Panc1 (cell line): ENCODE data around the gene OLIG2. TPM values are rescaled to one million over a fixed set of nuclear protein-coding genes. Genes with fewer than 3 reads are reported as not detected.

Experiments
- ATAC-seq: fragments of 200-7000 bp; cut with Tn5 transposase; 2 replicates; pipeline ENCODE4 v1.9.1; 2020; ENCODE audit warnings: mild to moderate bottlenecking, moderate library complexity
- BruUV-seq: library from RNA; stranded (reverse); fragments of 400-500 nt; replicated peaks from 2 replicates; lab custom pipeline; 2021; lab: Mats Ljungman, UMichigan
- CTCF ChIA-PET: fragments of 300-600 bp; sonication (Branson Sonifier 250); formaldehyde crosslinking; loops from one replicate; lab custom pipeline; 2022; ENCODE audit warnings: antibody characterized with exemption; lab: Charles Lee
- POLR2A ChIA-PET: fragments of 300-600 bp; sonication (Branson Sonifier 250); formaldehyde crosslinking; loops from one replicate; lab custom pipeline; 2022; ENCODE audit warnings: antibody characterized with exemption; lab: Charles Lee
- DNase-seq: peaks from one replicate; pipeline ENCODE4 v3.0.0-alpha.2; 2010; ENCODE audit warnings: low read depth, low spot score
- H3K27ac ChIP-seq: 2 replicates; pipeline ENCODE4 v1.5.1; 2011; ENCODE audit warnings: mild to moderate bottlenecking, low read length, inconsistent platforms
- H3K27me3 ChIP-seq: fragments of 200-500 bp; sonication (Bioruptor generic); 2 replicates; pipeline ENCODE4 v1.6.0; 2014; ENCODE audit warnings: low read length, inconsistent platforms; ENCODE audit not compliant: control insufficient read depth, insufficient read depth
- H3K36me3 ChIP-seq: fragments of 200-500 bp; sonication (Bioruptor generic); 2 replicates; pipeline ENCODE4 v1.5.1; 2014; ENCODE audit warnings: inconsistent platforms, mild to moderate bottlenecking, low read length, moderate library complexity; ENCODE audit not compliant: control insufficient read depth, insufficient read depth
- H3K4me1 ChIP-seq: 2 replicates; pipeline ENCODE4 v1.5.1; 2011; ENCODE audit warnings: inconsistent platforms, mild to moderate bottlenecking, low read length, moderate library complexity; ENCODE audit not compliant: control insufficient read depth, insufficient read depth
- H3K4me3 ChIP-seq, 2 experiments: 2 replicates each; pipeline ENCODE4 v1.5.1; 2011 to 2012; ENCODE audit warnings: low read depth in 2 of 2, low read length in 2 of 2, mild to moderate bottlenecking in 2 of 2, inconsistent platforms in 1 of 2, moderate library complexity in 1 of 2
- H3K9me3 ChIP-seq: fragments of 200-500 bp; sonication (Bioruptor generic); 2 replicates; pipeline ENCODE4 v1.5.1; 2014; ENCODE audit warnings: low read depth, mild to moderate bottlenecking, inconsistent platforms, low read length, moderate library complexity; ENCODE audit not compliant: control insufficient read depth, insufficient read depth
- CTCF ChIP-seq: fragments of 450-650 bp; IDR thresholded peaks from 2 replicates; pipeline ENCODE4 v1.5.1; 2017; ENCODE audit warnings: mild to moderate bottlenecking
- POLR2AphosphoS5 ChIP-seq: IDR thresholded peaks from 2 replicates; pipeline ENCODE4 v1.6.1; 2012; ENCODE audit warnings: mild to moderate bottlenecking, low read depth, low read length, moderate library complexity
- REST ChIP-seq, 2 experiments: IDR thresholded peaks; 2 replicates each; pipeline ENCODE4 v1.6.1; 2011 to 2012; ENCODE audit warnings: low read depth in 2 of 2, control low read depth in 1 of 2, low read length in 1 of 2, mild to moderate bottlenecking in 1 of 2, moderate library complexity in 1 of 2; ENCODE audit not compliant: insufficient read depth in 1 of 2
- SIN3A ChIP-seq: IDR thresholded peaks from 2 replicates; pipeline ENCODE4 v1.6.1; 2012; ENCODE audit warnings: low read depth, mild to moderate bottlenecking, low read length, moderate library complexity, borderline replicate concordance; ENCODE audit not compliant: insufficient read depth
- TCF7L2 ChIP-seq: IDR thresholded peaks from 2 replicates; pipeline ENCODE4 v1.6.1; 2011; ENCODE audit warnings: mild to moderate bottlenecking, low read depth, low read length, inconsistent platforms
- in situ Hi-C: cut with HindIII; loops from 2 replicates; pipeline ENCODE4 v1.10.0; 2016; ENCODE audit warnings: low sequenced_read_pairs, low pct_unique_long_range_greater_than_20kb
- intact Hi-C: fragments of 100-400 bp; cut with micrococcal nuclease; formaldehyde crosslinking; loops from one replicate; pipeline ENCODE4 v1.10.0; 2022; ENCODE audit not compliant: unreplicated experiment
- total RNA-seq: library from RNA; stranded (reverse); gene quantifications from one replicate; pipeline ENCODE4 v1.2.1, GENCODE V29; 2021; ENCODE audit not compliant: unreplicated experiment

OLIG2 gene
- total RNA-seq, 1 experiment from 2014 or later = not detected

- intact Hi-C loops (no loop called here), in situ Hi-C loops (no loop called here)
- TF ChIP-seq SIN3A (no peak), POLR2AphosphoS5 (no peak), REST (IDR thresholded peaks at IDR 0.05; ENCODE audit: insufficient read depth in 1 of 2, low read depth in 2 of 2, low read length in 1 of 2) (no peak), TCF7L2 (no peak), CTCF (no peak)
- Histone ChIP-seq H3K4me3 (no peak overlapping the region), H3K4me1 (no peaks in the 10 kb centered on the region), H3K9me3 (no peaks in the 10 kb centered on the region), H3K27ac (no peak overlapping the region), H3K36me3 (no peaks in the 10 kb centered on the region), H3K27me3 (peaks cover 1% of the 10 kb centered on the region; the same call in 1 of the 2 replicates)
- no peak for DNase-seq
- CTCF ChIA-PET = no interaction called here
- POLR2A ChIA-PET = no interaction called here
- no peak for ATAC-seq
- BruUV-seq = no TSS peak
Observed at GRCh38 chr21:33033961-33034413, 8.3 kb downstream of the OLIG2 start.

GRCh38 chr21:33035147-33035546 is 9.4 kb downstream of the OLIG2 start:
- POLR2A ChIA-PET = interaction anchor here (0.6 kb wide), 1 partner anchor 535 kb away, joined by 10 read pairs; no protein-coding TSS in a partner anchor
- ATAC-seq = no peak
- Histone ChIP-seq H3K27me3 (no peaks in the 10 kb centered on the region), H3K9me3 (no peaks in the 10 kb centered on the region), H3K4me3 (no peak overlapping the region), H3K4me1 (no peaks in the 10 kb centered on the region), H3K27ac (no peak overlapping the region), H3K36me3 (no peaks in the 10 kb centered on the region)
- CTCF ChIA-PET = no interaction called here
- intact Hi-C loops (no loop called here), in situ Hi-C loops (no loop called here)
- BruUV-seq = no TSS peak
- TF ChIP-seq CTCF (no peak), SIN3A (no peak), POLR2AphosphoS5 (no peak), TCF7L2 (no peak), REST (IDR thresholded peaks at IDR 0.05; ENCODE audit: insufficient read depth in 1 of 2, low read depth in 2 of 2, low read length in 1 of 2) (no peak)
- no peak for DNase-seq
